Activated B cell treated with CpG ODN at 0.5 μM for 24 hours (primary cell): ENCODE measurements around the gene DUOX2. TPM values are rescaled to one million over a fixed set of nuclear protein-coding genes. Genes with fewer than 3 reads are reported as not detected.

Experiments
- ATAC-seq: fragments of 200-7000 bp; cut with Tn5 transposase; one replicate; pipeline ENCODE4 v1.10.0; 2021; ENCODE audit warnings: low read depth, mild to moderate bottlenecking, moderate library complexity
- CTCF ChIA-PET: fragments of 350-600 bp; sonication (Branson Sonifier 250); formaldehyde crosslinking; loops from one replicate; lab custom pipeline; 2021; ENCODE audit warnings: antibody characterized with exemption; lab: Charles Lee
- POLR2A ChIA-PET: fragments of 350-600 bp; sonication (Branson Sonifier 250); formaldehyde crosslinking; loops from one replicate; lab custom pipeline; 2021; ENCODE audit warnings: antibody characterized with exemption; lab: Charles Lee
- DNase-seq: peaks from one replicate; pipeline ENCODE4 v3.0.0; 2022
- H3K27ac Mint-ChIP-seq: one replicate; pipeline ENCODE4 v1.8.0; 2020; ENCODE audit warnings: mixed read lengths
- H3K27me3 Mint-ChIP-seq: one replicate; pipeline ENCODE4 v1.8.0; 2021; ENCODE audit warnings: mixed read lengths
- H3K36me3 Mint-ChIP-seq: one replicate; pipeline ENCODE4 v1.8.0; 2021; ENCODE audit warnings: low read depth, mixed read lengths
- H3K4me1 Mint-ChIP-seq: one replicate; pipeline ENCODE4 v1.8.0; 2021; ENCODE audit warnings: mixed read lengths
- H3K4me3 Mint-ChIP-seq: one replicate; pipeline ENCODE4 v1.8.0; 2020; ENCODE audit warnings: mild to moderate bottlenecking, mixed read lengths
- H3K9me3 Mint-ChIP-seq: one replicate; pipeline ENCODE4 v1.8.0; 2020; ENCODE audit warnings: mixed read lengths
- intact Hi-C: fragments of 100-400 bp; cut with micrococcal nuclease; formaldehyde crosslinking; loops from one replicate; pipeline ENCODE4 v1.15.1; 2024
- total RNA-seq: library from RNA; stranded (reverse); gene quantifications from 2 replicates; pipeline ENCODE4 v1.2.3, GENCODE V29; 2022
- TF ChIP-seq, protein P1 (sequence below): fragments of 200-600 bp; IDR thresholded peaks from one replicate; pipeline ENCODE4 v1.8.0; 2022; ENCODE audit warnings: antibody characterized with exemption, mild to moderate bottlenecking

Gene DUOX2
- total RNA-seq, 1 donor from 2014 or later: not detected

GRCh38 chr15:45130291-45131000 is 16.5 kb upstream of the DUOX2 start:
- TF ChIP-seq, protein P1, sequence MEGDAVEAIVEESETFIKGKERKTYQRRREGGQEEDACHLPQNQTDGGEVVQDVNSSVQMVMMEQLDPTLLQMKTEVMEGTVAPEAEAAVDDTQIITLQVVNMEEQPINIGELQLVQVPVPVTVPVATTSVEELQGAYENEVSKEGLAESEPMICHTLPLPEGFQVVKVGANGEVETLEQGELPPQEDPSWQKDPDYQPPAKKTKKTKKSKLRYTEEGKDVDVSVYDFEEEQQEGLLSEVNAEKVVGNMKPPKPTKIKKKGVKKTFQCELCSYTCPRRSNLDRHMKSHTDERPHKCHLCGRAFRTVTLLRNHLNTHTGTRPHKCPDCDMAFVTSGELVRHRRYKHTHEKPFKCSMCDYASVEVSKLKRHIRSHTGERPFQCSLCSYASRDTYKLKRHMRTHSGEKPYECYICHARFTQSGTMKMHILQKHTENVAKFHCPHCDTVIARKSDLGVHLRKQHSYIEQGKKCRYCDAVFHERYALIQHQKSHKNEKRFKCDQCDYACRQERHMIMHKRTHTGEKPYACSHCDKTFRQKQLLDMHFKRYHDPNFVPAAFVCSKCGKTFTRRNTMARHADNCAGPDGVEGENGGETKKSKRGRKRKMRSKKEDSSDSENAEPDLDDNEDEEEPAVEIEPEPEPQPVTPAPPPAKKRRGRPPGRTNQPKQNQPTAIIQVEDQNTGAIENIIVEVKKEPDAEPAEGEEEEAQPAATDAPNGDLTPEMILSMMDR: no peak
- POLR2A ChIA-PET: interaction anchor here (0.5 to 0.6 kb wide), 2 partner anchors 148 to 506 kb away, joined by 3 to 4 read pairs; no protein-coding TSS in a partner anchor
- no peak overlapping the region for H3K27ac Mint-ChIP-seq
- peak overlapping the region; percentile 16 for H3K4me3 Mint-ChIP-seq
- intact Hi-C loops: no loop called here
- no peaks in the 10 kb centered on the region for H3K9me3 Mint-ChIP-seq
- peaks cover 12% of the 10 kb centered on the region for H3K4me1 Mint-ChIP-seq
- peaks cover 69% of the 10 kb centered on the region for H3K27me3 Mint-ChIP-seq
- ATAC-seq: no peak
- no peaks in the 10 kb centered on the region for H3K36me3 Mint-ChIP-seq
- CTCF ChIA-PET: interaction anchor here (0.5 to 1.4 kb wide), 3 partner anchors 12 to 153 kb away, joined by 3 to 8 read pairs (median 3); no protein-coding TSS in a partner anchor
- no peak for DNase-seq

- Mint-ChIP-seq H3K9me3 (no peaks in the 10 kb centered on the region), H3K27me3 (peaks cover 73% of the 10 kb centered on the region), H3K4me3 (peak within 1 kb of the TSS; percentile 30), H3K36me3 (no peaks in the 10 kb centered on the region), H3K27ac (no peak within 1 kb of the TSS), H3K4me1 (peaks cover 9% of the 10 kb centered on the region)
- DNase-seq (no peak), ATAC-seq (peak; percentile 80)
- TF ChIP-seq, protein P1: no peak
- ChIA-PET POLR2A (interaction anchor here (0.5 kb wide), 1 partner anchor 149 kb away, joined by 3 read pairs; no protein-coding TSS in a partner anchor), CTCF (interaction anchor here (0.7 to 1.4 kb wide), 2 partner anchors 11 to 34 kb away, joined by 3 to 8 read pairs; no protein-coding TSS in a partner anchor)
- intact Hi-C loops: no loop called here
These were observed 15.7 kb upstream of the DUOX2 start, which contains the start of the genes DUOX1 and DUOXA1 for GRCh38 chr15:45129651-45130129. DUOX1 (plus strand) TSS chr15:45129994; CDS start chr15:45131967, 1,973 bp downstream. DUOXA1 (minus strand) TSS chr15:45129879; CDS start chr15:45123014, 6,865 bp downstream.

DNA sequence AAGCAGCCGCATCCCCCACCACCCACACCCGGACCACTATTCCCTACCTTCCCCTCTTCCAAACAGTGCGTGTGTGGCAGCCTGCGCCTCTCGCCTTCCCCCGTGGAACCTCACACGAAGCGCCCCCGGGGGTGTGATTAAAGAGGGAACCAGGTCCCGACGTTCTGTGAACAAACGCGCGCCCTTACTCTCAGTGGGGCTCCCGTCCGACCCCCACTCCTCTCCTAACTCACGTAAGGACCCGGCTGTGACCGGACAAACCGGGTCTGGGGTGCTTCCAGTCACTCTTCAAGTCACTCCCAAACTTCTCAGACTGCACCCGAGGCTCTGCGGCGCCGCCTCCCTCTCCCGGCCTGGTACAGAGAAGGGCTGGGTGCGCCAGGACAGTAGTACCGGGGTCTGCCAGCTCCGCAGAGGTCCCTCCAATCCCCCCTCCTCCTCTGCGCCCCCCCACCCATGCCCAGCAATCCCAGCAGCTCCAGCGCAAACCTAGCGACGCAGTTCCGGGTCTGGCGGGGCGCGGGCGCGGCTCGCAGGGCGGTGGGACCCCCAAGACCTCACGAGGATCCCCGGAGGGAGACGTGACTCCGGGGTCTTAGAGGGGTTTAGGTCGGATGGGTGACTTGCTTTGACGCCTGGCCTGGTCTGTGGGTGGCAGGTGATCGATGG is 15.1 kb upstream of the DUOX2 start:
- Mint-ChIP-seq H3K27me3 (peaks cover 67% of the 10 kb centered on the region), H3K36me3 (no peaks in the 10 kb centered on the region), H3K4me3 (peak overlapping the region; percentile 30), H3K9me3 (no peaks in the 10 kb centered on the region), H3K27ac (no peak overlapping the region), H3K4me1 (peaks cover 7% of the 10 kb centered on the region)
- intact Hi-C loops: no loop called here
- POLR2A ChIA-PET: no interaction called here
- ATAC-seq (no peak), DNase-seq (no peak)
- CTCF ChIA-PET: interaction anchor here (1.5 kb wide), 1 partner anchor 11 kb away, joined by 5 read pairs; no protein-coding TSS in a partner anchor
- TF ChIP-seq, protein P1: no peak

DNA sequence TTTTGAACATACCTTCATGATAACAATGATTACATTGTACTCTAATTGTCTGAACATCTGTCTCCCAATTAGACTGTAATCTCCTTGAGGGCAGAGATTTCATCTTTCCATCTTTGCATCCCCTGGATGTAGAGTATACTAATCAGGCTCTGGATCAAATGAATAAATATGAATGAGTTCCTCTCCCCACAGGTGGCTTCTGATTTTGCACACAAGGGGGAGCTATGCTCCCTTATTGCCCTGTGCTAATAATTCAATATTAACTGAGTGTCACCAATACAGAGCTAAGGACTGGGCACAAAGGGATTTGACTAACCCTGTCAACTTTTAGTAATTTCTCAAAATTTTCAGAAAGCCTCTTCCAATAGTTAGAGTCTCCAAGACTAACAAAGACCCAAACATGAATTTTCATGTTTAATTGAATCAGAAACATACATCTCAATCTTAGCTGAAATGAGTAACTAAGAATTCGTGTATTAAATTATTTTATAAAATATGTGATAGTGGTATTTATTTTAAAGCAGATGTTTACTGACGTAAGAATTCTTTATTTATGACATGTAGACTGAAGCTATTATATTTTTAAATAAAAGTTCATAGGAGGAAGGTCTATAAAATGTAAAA is 12.7 kb upstream of the DUOX2 start:
- no peak overlapping the region for H3K27ac Mint-ChIP-seq
- ATAC-seq (peak; percentile 68), DNase-seq (no peak)
- intact Hi-C loops: loop anchor here (1.0 to 2.0 kb wide), 3 partner anchors 273 to 488 kb away; no protein-coding TSS in a partner anchor
- ChIA-PET CTCF (interaction anchor here (0.7 to 1.9 kb wide), 15 partner anchors 8 to 487 kb away, joined by 3 to 19 read pairs (median 4); a partner anchor contains a TSS), POLR2A (interaction anchor here (0.7 to 1.1 kb wide), 2 partner anchors 75 to 153 kb away, joined by 3 to 4 read pairs; no protein-coding TSS in a partner anchor)
- TF ChIP-seq, protein P1: no peak
- H3K27me3 Mint-ChIP-seq: peaks cover 59% of the 10 kb centered on the region
- no peak overlapping the region for H3K4me3 Mint-ChIP-seq
- no peaks in the 10 kb centered on the region for H3K36me3 Mint-ChIP-seq
- H3K4me1 Mint-ChIP-seq: peaks cover 7% of the 10 kb centered on the region
- H3K9me3 Mint-ChIP-seq: no peaks in the 10 kb centered on the region
